HL-60 (cell line): Measurements from ENCODE around the gene MLYCD.

ENCODE experiments used
- DNase-seq, 2 experiments: peaks; one replicate each; pipeline ENCODE4 v3.0.0-alpha.2; 2010 to 2020; ENCODE audit warnings: low read depth in 1 of 2, low spot score in 1 of 2
- H3K27ac ChIP-seq: fragments of 250-450 bp; sonication (Bioruptor Pico); replicated peaks from 2 replicates; pipeline ENCODE4 v1.5.1; 2020; ENCODE audit warnings: mild to moderate bottlenecking, moderate library complexity
- H3K27me3 ChIP-seq: fragments of 250-450 bp; sonication (Bioruptor Pico); 2 replicates; pipeline ENCODE4 v1.5.1; 2021; ENCODE audit warnings: mild to moderate bottlenecking, moderate library complexity; ENCODE audit not compliant: insufficient read depth, poor library complexity, severe bottlenecking
- H3K4me3 ChIP-seq: replicated peaks from 2 replicates; pipeline ENCODE4 v1.5.1; 2011; ENCODE audit warnings: mild to moderate bottlenecking, control low read depth, low read length; ENCODE audit not compliant: insufficient read depth
- GABPA ChIP-seq: IDR thresholded peaks from 2 replicates; pipeline ENCODE4 v1.6.1; 2012; ENCODE audit warnings: low read depth
- POLR2AphosphoS5 ChIP-seq: IDR thresholded peaks from 2 replicates; pipeline ENCODE4 v1.6.1; 2012; ENCODE audit warnings: low read depth
- SPI1 ChIP-seq: IDR thresholded peaks from 2 replicates; pipeline ENCODE4 v1.6.1; 2012; ENCODE audit warnings: low read depth, mild to moderate bottlenecking, borderline replicate concordance
- TF ChIP-seq, protein P1 (sequence below): IDR thresholded peaks from one replicate; pipeline ENCODE4 v1.5.1; 2011; ENCODE audit warnings: low read length, control low read depth, inconsistent platforms; ENCODE audit not compliant: insufficient read depth
- TF ChIP-seq, protein P2 (sequence below): IDR thresholded peaks from 2 replicates; pipeline ENCODE4 v1.6.1; 2012; ENCODE audit warnings: low read depth; ENCODE audit not compliant: insufficient replicate concordance

The MLYCD gene

DNA sequence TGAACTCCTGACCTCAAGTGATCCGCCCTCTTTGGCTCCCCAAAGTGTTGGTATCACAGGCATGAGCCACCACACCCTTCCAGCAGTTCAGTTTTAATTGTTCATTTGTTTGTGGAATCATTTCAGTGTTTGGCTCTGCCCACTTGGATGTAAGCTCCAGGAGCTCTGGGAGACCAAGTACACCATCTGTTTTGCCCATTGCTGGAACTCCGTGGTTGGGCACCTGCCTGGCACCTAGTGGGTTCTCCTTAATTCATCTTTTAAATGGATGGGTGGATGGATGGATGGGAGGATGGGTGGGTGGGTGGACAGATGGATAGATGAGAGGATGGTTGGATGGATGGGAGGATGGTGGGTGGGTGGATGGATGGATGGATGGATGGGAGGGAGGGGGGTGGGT, 68.2 kb downstream of the MLYCD start:
- H3K27me3 ChIP-seq, result peaks cover 14% of the 10 kb centered on the region

DNA sequence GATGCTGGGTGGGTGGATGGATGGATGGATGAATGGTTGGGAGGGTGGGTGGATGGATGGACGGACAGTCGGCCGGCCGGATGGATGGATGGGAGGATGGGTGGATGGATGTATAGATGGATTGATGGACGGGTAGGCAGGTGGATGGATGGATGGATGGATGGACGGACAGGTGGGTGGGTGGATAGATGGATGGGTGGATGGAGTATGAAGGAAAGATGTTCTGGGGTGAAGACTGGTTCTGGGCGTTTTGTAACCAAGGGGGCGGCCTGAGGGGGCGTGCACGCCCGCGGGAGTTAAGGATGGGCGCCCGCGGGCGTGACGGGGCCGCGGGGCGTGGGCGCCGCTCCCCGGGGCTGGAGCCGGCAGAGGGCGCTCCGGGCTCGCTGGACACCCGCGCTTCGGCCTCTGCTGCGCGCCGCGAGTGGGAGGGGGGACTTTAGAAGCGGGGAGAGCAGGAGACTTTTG, 69.0 kb downstream of the MLYCD start, which contains the start of gene NECAB2:
Gene NECAB2, plus strand, starts transcription at position 407 of the 468 bp plus-strand sequence. CDS start 405 bp downstream, outside the sequence.
- DNase-seq, result peak in 1 of 2 experiments; percentile 15
- Histone ChIP-seq H3K27ac (no peak within 1 kb of the TSS), H3K27me3 (peaks cover 14% of the 10 kb centered on the region), H3K4me3 (peak within 1 kb of the TSS; percentile 25)
- TF ChIP-seq, protein P1, sequence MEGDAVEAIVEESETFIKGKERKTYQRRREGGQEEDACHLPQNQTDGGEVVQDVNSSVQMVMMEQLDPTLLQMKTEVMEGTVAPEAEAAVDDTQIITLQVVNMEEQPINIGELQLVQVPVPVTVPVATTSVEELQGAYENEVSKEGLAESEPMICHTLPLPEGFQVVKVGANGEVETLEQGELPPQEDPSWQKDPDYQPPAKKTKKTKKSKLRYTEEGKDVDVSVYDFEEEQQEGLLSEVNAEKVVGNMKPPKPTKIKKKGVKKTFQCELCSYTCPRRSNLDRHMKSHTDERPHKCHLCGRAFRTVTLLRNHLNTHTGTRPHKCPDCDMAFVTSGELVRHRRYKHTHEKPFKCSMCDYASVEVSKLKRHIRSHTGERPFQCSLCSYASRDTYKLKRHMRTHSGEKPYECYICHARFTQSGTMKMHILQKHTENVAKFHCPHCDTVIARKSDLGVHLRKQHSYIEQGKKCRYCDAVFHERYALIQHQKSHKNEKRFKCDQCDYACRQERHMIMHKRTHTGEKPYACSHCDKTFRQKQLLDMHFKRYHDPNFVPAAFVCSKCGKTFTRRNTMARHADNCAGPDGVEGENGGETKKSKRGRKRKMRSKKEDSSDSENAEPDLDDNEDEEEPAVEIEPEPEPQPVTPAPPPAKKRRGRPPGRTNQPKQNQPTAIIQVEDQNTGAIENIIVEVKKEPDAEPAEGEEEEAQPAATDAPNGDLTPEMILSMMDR, result peak; percentile 11
- no peak for TF ChIP-seq GABPA
- TF ChIP-seq, protein P2, sequence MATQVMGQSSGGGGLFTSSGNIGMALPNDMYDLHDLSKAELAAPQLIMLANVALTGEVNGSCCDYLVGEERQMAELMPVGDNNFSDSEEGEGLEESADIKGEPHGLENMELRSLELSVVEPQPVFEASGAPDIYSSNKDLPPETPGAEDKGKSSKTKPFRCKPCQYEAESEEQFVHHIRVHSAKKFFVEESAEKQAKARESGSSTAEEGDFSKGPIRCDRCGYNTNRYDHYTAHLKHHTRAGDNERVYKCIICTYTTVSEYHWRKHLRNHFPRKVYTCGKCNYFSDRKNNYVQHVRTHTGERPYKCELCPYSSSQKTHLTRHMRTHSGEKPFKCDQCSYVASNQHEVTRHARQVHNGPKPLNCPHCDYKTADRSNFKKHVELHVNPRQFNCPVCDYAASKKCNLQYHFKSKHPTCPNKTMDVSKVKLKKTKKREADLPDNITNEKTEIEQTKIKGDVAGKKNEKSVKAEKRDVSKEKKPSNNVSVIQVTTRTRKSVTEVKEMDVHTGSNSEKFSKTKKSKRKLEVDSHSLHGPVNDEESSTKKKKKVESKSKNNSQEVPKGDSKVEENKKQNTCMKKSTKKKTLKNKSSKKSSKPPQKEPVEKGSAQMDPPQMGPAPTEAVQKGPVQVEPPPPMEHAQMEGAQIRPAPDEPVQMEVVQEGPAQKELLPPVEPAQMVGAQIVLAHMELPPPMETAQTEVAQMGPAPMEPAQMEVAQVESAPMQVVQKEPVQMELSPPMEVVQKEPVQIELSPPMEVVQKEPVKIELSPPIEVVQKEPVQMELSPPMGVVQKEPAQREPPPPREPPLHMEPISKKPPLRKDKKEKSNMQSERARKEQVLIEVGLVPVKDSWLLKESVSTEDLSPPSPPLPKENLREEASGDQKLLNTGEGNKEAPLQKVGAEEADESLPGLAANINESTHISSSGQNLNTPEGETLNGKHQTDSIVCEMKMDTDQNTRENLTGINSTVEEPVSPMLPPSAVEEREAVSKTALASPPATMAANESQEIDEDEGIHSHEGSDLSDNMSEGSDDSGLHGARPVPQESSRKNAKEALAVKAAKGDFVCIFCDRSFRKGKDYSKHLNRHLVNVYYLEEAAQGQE, result no peak

More for the DNA sequence above, 68.2 kb downstream of the MLYCD start:
- DNase-seq, result no peak
- no peak overlapping the region for H3K4me3 ChIP-seq
- H3K27ac ChIP-seq, result no peak overlapping the region
- TF ChIP-seq GABPA (no peak), POLR2AphosphoS5 (no peak)
- TF ChIP-seq, protein P2, result no peak
- TF ChIP-seq, protein P1, result no peak

DNA sequence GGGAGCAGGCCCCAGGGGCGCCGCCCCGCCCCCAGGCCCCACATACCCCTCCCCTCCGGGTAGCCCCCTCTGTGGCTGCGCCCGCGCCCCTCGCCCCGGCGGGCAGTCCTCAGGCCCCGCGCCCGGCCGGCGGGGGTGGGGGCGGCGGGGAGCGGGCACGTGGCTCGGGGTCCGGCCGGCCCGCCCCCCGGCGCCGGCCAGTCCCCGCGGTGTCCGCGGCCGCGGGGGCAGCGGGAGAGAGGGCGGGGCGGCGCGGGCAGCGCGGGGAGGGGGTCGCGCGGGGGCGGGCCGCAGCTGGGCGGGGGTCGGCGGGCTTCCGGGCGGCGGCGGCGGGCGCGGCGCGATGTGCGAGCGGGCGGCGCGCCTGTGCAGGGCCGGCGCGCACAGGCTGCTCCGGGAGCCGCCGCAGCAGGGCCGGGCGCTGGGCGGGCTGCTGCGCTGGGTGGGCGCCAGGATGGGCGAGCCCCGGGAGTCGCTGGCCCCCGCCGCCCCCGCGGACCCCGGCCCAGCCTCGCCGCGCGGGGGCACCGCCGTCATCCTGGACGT, 69.5 kb downstream of the MLYCD start:
- peaks cover 14% of the 10 kb centered on the region for H3K27me3 ChIP-seq
- no peak overlapping the region for H3K27ac ChIP-seq
- TF ChIP-seq SPI1 (no peak), POLR2AphosphoS5 (no peak), GABPA (no peak)
- TF ChIP-seq, protein P2, result no peak
- TF ChIP-seq, protein P1, result no peak
- H3K4me3 ChIP-seq, result peak overlapping the region; percentile 25
- no peak for DNase-seq
